ENCODE data around the gene CEP131.
A peak's percentile ranks its signal among the peaks of the same experiment; 100 is the strongest.

Gene CEP131

DNA sequence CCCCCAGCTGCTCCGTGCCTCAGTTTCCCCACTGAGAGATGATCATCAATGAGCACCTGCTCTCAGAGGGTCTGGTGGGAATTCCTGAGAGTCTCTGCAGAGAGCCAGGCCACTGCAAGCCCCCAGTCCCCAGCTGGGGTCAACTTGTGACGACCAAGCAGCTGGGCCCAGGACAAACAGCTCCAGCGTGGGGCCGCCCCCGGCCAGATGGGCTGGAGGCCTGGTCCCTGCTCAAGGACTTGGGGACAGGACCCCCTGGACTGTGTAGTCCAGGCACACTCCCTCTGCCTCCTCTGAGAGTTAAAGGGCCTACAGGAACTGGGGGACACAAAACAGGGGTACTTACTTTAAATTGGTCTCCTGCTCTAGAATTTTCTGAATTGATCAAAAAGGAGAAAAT lies 40.2 kb downstream of the CEP131 start:
- no peak for DNase-seq

DNA sequence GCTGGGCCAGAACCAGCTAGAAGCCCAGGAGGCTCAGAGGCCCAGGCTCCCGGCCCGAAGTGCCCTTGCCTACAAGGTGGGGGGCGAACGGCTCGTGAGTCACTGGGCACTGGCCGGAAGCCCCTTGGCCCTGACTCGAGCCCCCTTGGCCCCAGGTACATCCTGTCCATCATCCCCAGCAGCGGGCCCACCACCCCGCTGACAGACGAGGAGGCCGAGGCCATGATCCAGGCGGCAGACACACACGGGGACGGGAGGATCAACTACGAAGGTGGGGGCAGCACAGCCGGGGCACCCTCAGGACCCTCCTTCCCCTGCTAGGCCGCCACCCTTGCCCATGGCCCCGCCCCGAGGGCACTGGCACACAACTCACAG lies 41.0 kb downstream of the CEP131 start:
- no peak for DNase-seq

DNA sequence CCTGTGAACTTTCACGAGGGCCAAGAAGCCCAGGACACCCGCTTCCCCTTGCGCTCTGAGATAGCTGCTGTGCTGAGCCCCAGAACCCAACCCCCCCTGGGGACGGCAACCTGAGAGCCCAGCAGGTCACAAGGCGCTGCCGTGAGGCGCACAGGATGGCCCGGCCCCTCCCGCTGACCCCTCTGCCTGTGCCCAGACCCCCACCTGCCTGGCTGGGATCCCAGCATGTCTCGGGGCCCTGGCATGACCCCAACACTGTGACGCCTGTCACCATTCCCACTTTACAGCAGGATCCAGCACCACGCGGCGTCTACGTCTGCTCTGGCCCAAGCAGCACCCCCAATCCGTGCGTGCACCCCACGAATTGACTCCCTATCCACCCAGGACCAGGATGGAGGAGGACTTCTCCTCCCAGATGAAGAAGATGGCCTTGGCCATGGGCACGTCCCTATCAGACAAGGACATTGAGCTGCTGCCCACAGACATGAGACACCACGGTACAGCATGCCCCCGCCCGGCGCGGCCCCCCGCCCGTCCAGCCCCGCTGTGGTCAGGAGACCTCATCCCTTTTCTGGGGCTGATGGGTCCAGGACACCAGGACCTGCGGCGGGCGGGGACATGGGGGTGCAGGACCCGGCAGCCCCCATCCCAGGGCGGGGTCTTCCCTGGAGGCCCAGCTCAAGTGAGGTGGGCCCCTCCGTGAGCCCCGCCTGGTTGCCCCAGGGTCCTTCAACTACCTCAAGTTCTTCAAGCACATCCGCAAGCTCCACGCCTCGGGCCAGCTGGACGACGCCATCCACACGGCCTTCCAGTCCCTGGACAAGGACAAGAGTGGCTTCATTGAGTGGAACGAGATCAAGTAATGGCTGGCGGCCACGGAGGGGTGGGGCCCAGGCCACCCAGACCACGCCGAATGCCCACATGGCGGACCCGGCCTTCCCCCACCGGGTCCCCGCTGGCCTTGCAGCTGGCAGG lies 41.6 kb downstream of the CEP131 start:
- no peak for DNase-seq

DNA sequence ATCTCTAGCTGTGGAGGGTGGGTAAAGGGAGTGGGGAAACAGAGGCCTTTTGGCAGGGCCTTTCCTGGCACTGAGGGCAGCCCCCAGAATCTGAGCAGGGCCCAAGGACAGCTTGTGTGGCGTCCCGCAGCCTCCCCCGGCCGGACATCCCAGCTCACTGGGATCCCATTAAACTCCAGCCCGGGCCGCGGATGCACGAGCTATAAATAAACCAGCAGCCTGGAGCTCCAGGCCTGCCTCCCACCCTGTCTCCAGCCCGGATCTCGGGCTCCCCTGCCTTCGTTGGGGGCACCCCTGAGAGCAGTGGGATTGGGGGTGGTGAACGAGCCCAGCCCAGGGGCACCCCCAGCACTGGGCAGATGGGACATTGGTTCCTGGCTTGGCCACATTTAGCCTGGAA lies 42.9 kb downstream of the CEP131 start:
- no peak for DNase-seq

DNA sequence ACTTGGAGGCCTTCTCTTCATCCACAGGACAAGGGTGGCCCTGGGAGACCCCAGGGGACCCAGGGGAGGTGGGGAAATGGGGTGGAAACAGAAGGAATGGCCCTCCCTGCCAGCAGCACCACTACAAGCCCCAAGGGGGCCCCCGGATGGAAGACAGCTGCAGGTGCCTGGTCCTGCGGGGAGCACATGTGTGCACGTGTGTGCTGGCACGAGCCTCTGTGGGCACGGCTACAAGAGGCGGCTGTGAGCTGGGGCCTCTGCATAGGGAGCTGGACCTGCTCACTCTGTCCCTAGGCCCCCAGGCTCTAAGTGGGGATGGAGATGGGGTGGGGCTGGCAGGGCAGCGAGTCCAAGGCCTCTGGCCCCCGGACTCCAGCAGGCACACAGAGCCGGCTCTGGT lies 43.5 kb downstream of the CEP131 start:
- DNase-seq, result no peak

DNA sequence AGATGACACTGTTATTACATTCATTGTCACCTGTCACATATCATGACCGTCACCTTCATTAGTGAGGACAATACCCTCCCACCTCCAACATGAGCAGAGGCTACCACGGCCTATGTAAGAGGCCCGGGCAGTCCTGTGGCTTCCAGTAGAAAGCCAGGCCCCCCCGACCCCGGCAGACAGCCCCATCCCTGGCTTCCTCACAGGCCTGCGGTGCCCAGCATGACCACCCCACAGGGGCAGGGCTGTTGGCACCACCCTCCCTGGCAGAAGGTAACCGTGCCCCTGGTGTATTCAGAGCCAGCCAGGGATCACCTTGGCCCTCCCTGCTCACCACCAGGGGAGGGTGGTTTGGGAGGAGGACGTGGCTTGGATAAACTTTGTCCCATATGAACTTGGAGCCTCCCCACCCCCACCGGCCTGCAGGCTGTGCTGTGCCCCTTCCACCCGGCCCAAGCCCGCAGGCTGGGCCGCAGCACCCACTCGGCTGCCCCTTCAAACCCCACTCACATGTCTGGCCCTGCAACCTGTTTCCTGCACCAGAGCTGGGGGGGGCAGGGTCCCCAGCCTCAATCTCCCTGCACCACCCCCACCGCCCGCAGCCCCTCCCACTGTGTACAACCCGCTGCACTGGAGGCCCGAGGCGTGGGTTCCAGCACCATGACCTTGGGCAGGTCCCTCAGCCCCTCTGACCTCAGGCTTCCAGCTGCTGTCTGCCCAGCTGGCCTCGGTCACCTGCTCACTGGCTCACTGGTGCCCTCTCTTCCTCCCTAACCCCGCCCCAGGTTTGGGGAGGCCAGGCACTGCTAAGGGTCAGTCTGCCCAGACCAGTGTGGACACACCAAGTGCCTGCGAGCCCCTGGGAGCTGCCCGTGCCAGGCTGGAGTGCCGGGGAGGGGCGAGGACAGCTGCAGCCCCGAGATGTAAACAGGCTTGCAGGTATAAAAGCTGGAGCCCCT lies 44.4 kb downstream of the CEP131 start:
- no peak for DNase-seq

DNA sequence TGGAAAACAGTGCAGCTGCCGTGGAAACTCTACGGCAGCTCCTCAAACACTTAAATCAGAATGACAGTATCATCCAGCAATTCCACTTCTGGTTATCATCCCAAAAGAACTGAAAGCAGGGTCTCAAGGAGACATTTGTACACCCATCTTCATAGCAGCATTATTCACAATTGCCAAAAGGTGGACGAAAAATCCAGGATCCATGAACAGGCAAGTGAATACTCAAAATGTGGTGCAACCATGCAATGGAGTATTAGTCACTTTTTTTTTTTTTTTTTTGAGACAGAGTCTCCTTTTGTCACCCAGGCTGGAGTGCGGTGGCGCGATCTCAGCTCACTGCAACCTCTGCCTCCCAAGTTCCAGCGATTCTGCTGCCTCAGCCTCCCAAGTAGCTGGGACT lies 46.1 kb downstream of the CEP131 start:
- no peak for DNase-seq

DNA sequence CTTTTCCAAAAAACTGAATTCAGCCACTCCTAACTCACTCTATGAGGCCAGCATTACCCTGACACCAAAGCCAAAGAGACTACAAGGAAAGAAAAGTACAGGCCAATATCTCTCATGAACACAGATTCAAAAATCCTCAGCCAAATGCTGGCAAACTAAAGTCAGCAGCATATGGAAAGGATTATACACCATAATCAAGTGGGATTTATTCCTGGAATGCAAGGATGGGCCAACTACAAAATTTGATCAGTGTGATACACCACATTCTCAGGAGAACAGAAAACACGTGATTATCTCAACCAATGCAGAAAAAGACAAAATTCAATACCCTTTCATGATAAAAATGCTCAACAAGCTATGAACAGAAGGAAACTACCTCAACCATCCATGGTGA lies 49.0 kb downstream of the CEP131 start:
- no peak for DNase-seq

DNA sequence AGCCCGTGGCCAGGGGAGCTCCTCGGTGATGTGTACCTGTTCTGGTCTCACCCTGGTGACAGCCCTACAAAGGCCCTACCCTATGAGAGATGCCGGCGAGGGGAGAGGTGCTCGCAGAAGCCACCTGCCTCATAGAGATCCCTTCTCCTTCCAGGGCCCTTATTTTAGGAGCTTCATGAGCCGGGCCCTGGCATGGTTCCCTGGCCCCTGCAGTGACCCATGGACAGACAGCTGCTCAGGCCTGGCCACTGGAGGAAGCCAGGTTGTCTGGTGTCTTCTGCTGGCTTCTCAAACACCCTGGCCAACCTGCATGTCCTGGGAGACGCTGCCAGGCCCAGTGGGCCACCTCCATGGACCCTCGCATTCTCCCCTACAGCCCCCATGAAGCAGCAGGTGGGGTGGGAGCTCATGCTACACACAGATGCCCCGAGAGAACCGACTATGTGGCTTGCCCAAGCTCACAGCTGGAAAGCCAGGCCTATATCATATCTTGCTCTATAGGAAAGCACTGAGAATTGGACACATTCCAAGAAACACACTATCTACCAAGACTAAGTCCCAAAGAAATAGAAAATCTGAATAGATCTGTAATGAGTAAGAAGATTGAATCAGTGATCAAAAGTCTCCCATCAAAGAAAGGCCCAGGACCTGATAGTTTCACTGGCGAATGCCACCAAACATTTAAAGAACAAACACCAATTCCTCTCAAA lies 49.6 kb downstream of the CEP131 start:
- no peak for DNase-seq

DNA sequence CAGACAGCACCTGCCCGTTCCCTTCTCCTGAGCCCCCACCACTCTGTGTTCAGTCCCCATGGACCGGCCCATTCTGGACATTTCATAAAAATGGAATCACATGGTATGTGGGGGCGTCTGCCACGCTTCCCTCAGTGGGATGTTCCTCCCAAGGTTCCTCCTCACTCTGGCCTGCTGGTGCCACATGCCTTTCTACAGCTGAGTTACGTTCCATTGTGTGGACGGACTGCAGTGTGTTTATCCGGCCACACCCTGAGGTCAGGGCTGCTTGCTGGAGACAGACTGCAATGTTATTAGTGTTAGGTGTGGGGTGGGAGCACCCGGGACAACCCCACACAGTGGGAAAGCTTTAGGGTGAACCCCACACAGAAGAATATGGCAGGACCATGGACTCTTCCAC lies 50.8 kb downstream of the CEP131 start:
- no peak for DNase-seq

DNA sequence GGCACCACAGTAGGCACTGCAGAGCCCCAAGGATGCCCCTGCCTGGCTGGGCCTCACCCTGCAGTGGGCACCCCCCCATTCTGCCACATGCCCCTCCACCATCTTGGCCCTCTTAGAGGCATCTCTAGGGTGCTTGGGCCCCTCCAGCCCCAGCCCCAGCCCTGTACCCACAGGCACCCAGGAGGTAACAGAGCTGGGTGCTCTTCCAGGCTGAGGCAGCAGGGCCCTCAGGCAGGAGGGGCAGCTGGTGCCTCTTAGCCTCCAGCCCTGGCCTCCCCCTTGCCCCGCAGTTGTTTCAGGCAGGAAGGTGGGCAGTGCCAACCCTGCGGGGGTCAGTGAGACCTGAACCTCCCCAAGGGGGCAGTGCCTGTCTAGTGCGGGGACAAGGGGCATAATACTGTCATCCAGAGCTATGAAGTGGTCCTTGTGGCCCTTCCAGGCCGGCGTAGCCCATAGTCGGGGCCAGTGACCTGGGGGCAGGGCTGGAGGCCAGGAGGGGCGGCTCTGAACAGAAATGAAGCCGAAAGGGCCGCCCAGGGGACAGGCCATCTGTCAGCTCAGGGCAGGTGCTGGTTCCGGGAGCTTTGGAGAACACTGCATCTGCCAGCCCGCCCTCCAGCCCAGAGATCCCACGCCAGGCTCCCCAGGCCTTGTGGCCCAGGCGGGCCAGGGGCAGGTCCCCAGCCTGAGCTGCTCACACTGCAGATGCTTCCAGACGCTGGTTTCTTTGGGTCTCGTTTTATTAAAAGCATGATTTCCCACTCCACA lies 51.9 kb downstream of the CEP131 start:
- DNase-seq, result no peak

DNA sequence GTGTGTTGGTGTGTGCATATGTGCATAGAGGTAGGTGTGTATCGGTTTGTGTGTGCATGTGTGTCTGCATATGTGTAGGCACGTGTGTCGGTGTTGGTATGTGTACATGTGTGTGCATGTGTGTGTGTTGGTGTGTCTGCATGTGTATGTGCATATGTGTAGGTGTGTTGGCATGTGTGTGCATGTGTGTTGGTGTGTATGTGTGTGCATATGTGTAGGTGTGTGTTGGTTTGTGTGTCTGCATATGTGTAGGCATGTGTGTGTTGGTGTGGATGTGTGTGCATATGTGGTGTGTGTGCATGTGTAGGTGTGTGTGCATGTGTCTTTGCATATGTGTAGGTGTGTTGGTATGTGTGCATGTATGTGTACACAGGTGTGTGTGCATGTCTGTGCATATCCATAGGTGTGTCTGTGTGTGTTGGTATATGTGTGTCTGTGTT lies 52.9 kb downstream of the CEP131 start:
- no peak for DNase-seq

DNA sequence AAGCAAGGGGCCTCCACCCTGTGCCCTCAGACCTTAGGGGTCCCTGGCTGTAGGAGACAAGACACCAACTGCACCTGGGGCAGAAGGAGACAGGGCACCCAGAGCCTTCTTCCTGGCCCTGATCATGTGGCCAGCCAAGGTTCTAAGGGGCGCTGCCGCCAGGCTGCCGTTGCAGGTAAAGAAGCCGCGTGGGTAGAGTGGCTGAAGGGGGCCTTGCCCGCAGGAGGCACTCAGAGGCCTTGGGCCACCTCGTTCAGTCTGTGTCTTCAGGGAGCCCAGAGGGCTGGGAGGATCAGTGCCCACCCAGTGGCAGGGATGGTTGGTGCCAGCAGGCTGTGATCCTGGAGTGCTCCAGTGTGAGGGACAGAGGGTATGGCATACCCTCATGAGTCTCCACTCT lies 55.1 kb downstream of the CEP131 start:
- DNase-seq, result no peak

DNA sequence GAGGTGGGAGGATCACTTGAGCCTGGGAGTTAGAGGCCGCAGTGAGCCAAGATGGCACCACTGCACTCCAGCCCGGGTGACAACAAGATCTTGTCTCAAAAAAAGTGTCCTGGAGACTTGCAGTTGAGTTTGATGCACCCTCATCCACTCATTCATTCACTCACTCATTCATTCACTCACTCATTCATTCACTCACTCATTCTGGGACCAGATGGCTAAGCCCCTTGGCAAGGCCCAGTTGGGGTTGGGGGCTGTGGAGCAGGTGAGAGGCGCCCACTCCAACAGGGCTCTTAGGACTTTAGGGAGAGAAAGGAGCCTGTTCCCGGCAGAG lies 55.6 kb downstream of the CEP131 start:
- DNase-seq, result no peak

DNA sequence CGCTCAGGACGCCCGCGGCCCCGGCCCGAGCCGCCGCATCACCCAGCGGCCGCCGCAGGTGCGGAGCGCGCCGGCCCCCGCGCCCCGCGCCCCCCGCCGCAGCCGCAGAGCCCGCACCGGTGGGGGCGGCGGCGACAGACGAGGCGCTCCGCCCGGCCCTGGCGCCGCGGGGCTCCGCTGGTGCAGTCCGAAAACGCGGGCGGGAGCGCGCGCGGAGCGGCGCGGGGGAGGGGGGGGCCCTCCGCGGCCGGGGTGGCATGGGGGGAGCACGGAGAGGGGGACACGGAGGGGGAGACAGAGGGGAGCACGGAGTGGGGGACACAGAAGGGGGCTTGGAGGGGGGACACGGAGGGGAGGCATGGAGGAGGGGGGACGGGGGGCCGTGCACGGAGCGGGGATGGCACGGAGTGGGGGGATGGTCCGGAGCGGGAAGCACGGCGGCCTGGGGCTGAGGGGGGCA lies 56.7 kb downstream of the CEP131 start, which contains the start of gene AATK:
Gene AATK (minus strand): TSS at position 189 of the 460 bp plus-strand sequence. CDS start 229 bp downstream, outside the sequence.
- DNase-seq, result no peak

DNA sequence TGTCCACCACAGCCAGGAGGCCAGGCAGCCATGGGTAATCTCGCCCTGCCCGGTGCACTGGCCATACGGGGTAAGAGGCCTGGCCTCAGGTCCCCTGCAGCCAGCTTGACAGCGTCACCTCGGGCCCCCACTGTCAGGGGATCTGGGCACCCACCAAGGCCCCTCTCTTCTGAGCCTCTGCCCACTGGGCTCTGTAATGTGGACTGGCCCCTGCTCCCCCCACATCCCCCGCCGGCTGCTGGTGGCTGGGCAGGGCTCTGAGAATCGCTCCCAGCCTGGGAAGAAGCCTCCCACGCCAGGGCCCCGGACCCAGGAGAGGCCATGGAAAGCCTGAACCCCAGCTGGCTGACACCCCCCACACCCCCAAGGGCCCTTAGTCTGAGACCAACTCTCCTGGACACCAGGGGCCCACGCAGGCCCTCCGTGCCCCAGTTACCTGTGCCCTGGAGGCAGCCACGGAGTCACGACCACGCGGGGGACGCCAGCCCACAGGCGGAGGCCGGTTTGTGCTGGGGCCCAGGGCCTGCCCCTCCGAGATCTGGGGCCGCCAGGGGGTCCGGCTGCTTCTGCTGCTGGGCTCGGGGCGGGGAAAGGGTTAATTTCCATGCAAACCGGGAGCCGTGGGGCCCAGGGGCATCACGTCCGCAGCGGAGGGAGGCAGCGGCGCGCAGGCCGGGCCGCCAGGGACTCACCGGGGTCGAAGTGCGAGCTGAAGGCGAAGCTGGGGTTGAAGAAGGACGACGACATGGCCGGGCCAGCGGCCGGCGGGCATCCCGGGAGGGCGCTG lies 57.3 kb downstream of the CEP131 start, which contains the start of gene PVALEF:
Gene PVALEF (plus strand): TSS at position 262 of the 787 bp plus-strand sequence. CDS start 15,720 bp downstream, outside the sequence.
- DNase-seq, result peak; percentile 48

DNA sequence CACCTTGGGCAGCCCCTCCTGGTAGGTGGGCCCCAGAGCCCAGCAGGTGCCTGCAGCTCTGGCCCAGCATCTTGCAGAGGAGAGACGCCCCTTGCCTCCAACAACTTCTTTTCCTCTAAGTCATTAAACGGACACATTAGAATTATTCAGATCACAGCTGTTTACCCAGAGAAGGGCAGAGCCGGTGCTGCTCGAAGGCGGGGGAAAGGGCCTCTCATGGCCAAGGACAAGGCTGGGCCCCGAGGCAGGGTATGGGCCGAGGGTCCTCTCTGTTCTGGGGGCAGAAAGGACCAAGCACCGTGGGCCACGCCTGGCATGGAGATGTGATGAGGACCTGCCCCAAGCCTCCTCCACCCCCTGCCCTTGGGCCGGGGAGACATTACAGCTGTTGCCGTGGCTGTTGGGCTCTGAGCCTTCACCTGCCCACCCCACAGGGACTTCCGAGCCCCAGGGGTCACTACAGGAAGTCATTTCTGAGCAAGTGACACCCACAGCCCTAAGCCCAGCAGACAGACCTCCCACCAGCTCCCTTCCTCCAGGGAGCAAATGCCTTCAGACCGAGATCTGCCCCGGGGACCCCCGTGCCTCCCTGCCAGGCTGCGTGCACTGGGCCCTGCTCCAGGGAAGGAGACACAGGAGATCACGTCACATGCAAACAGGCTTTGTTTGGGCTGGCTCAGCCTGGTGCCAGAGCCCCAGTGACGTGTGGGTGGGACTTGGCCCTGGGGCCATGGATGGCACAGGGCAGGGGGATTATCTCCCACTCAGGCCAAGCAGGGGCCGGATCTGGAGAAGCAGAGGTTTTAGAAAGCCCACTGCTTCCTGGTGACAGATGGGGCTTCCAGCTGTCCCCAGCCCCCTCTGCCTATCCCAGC lies 58.2 kb downstream of the CEP131 start:
- DNase-seq, result peak; percentile 58

DNA sequence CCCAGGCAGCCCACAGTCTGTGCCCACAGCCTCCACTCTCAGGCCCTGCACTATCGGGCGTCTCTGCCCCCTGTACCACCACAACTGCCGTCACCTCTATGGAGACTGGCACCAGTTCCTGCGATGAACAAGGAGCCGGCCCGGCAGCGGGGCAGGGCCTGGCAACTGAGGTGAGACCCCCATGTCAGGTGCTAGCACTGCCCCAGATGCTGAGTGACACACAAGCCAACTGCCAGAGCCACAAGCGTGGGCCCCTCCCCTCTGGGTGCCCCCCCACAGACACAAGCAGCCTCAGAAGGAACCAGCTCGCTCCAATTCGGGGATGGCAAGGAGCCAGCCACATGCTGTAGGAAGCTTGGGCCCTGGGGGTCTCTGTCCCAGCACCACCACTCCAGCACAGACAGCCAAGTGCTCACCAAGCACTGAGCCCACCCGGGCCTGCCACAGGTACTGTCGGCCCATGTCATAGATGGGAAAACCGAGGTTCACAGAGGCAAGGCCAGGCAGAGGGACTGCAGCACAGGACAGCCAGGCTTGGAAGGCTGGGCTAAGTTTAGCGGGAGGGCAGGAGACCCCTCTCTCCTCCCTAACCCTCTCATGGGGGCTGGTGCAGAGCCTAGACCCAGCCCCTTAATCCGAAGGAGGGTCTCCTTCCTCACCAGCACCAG lies 58.9 kb downstream of the CEP131 start:
- DNase-seq, result no peak

DNA sequence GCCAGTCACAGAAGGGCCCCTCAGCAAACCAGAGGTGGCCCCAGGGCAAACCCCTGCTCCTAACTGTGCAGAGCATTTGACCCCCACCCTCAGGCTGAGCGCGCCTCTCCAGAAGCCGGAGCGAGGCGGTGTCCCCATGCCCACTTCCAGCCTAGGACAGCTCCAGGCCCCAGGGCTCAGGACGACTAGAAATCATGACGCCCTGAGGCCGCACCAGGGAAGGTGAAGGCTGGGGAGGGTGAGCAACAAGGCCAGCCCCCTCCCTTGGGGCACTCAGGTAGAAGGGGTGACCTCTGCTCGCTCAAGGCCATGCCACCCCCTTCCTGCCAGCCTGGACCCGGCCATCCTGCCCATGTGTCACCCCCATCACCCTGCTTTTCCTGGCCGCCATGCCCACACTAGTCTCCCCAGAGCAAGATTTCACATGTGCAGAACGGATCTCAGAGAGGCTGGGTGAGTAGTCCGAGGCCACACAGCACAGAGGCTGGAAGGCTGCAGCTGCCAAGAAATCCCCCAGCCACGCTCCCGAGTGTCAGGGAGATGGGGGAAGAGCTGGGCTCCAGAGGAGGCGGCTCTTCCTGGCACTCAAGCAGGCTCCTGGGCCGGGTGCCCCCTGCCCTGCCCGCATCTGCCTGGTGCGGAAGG lies 59.6 kb downstream of the CEP131 start:
- no peak for DNase-seq

All from NCI-H526 treated with DMSO at 0.1 percent for 48 hours (cell line).